ENCODE measurements around the gene PRSS2.
"Not testable (repeated sequence)": the region's sequence is repeated elsewhere in the genome, so short reads cannot be mapped to it uniquely, and the experiment has no call there.

PRSS2 gene

GRCh38 chr7:142749218-142749993, 21.4 kb upstream of the PRSS2 start, which contains the start of gene PRSS1:
PRSS1 (plus strand) TSS chr7:142749472; CDS start chr7:142749485, 13 bp downstream.
- Histone ChIP-seq H3K36me3 (ENCODE audit: insufficient read depth, low read length) (no peaks in the 10 kb centered on the region), H3K9ac (ENCODE audit: low read depth, low read length) (no peak within 1 kb of the TSS), H3K9me3 (ENCODE audit: insufficient read depth, low read depth, low read length) (no peaks in the 10 kb centered on the region), H3K27ac (ENCODE audit: low read depth, low read length) (no peak within 1 kb of the TSS; the same call in 1 of the 2 replicates), H3K4me3 (ENCODE audit: low read length) (no peak within 1 kb of the TSS), H3K27me3 (ENCODE audit: insufficient read depth, low read length) (no peaks in the 10 kb centered on the region), H3K4me1 (ENCODE audit: insufficient read depth, low read length) (no peaks in the 10 kb centered on the region)
- WGBS = 84% methylated on average over 11 of the region's 11 CpGs

- no peak overlapping the region for H3K4me3 ChIP-seq (ENCODE audit: low read length)
- 89% methylated on average over 9 of the region's 9 CpGs for WGBS
- H3K36me3 ChIP-seq (ENCODE audit: insufficient read depth, low read length) = no peaks in the 10 kb centered on the region
- H3K4me1 ChIP-seq (ENCODE audit: insufficient read depth, low read length) = no peaks in the 10 kb centered on the region
- no peak overlapping the region for H3K9ac ChIP-seq (ENCODE audit: low read depth, low read length)
- no peaks in the 10 kb centered on the region for H3K9me3 ChIP-seq (ENCODE audit: insufficient read depth, low read depth, low read length)
- H3K27ac ChIP-seq (ENCODE audit: low read depth, low read length) = no peak overlapping the region
- no peaks in the 10 kb centered on the region for H3K27me3 ChIP-seq (ENCODE audit: insufficient read depth, low read length)
These were observed 20.3 kb upstream of the PRSS2 start for GRCh38 chr7:142750321-142750938.

- not testable (repeated sequence) for H3K9me3 ChIP-seq (ENCODE audit: insufficient read depth, low read depth, low read length); H3K4me1 ChIP-seq (ENCODE audit: insufficient read depth, low read length); H3K4me3 ChIP-seq (ENCODE audit: low read length); H3K27me3 ChIP-seq (ENCODE audit: insufficient read depth, low read length); H3K27ac ChIP-seq (ENCODE audit: low read depth, low read length); H3K9ac ChIP-seq (ENCODE audit: low read depth, low read length); H3K36me3 ChIP-seq (ENCODE audit: insufficient read depth, low read length)
- WGBS = 95% methylated on average over 13 of the region's 14 CpGs
These were observed 19.1 kb upstream of the PRSS2 start for GRCh38 chr7:142751526-142752175.

- WGBS = 81% methylated on average over 3 of the region's 3 CpGs
- H3K27me3 ChIP-seq (ENCODE audit: insufficient read depth, low read length) = no peaks in the 10 kb centered on the region
- H3K27ac ChIP-seq (ENCODE audit: low read depth, low read length) = no peak overlapping the region
- no peaks in the 10 kb centered on the region for H3K4me1 ChIP-seq (ENCODE audit: insufficient read depth, low read length)
- H3K9me3 ChIP-seq (ENCODE audit: insufficient read depth, low read depth, low read length) = no peaks in the 10 kb centered on the region
- H3K36me3 ChIP-seq (ENCODE audit: insufficient read depth, low read length) = no peaks in the 10 kb centered on the region
- no peak overlapping the region for H3K4me3 ChIP-seq (ENCODE audit: low read length)
- H3K9ac ChIP-seq (ENCODE audit: low read depth, low read length) = no peak overlapping the region
These were observed 18.2 kb upstream of the PRSS2 start for GRCh38 chr7:142752376-142753225.

DNA sequence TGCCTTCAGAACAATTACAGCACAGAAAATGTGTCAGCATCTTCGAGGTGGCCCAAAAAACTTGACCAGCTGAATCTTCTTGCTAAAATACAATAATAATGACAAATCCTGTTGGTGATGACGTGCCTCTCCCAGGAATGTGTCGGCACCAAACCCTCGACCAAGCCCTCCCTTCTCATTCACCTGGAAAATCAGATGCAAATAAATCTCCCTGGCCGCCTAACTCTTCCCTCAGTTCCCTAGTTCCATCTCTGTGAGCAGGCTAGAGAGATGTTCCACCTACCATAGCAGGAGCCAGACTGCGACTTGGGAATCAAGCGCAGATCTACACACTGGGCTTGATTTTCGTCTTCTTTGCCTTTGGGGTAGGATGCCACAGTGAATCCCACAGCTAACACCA, 17.4 kb upstream of the PRSS2 start:
- no peaks in the 10 kb centered on the region for H3K27me3 ChIP-seq (ENCODE audit: insufficient read depth, low read length)
- 68% methylated on average over 8 of the region's 8 CpGs for WGBS
- H3K4me1 ChIP-seq (ENCODE audit: insufficient read depth, low read length) = no peaks in the 10 kb centered on the region
- H3K4me3 ChIP-seq (ENCODE audit: low read length) = no peak overlapping the region
- H3K9ac ChIP-seq (ENCODE audit: low read depth, low read length) = no peak overlapping the region
- no peaks in the 10 kb centered on the region for H3K36me3 ChIP-seq (ENCODE audit: insufficient read depth, low read length)
- H3K27ac ChIP-seq (ENCODE audit: low read depth, low read length) = no peak overlapping the region
- H3K9me3 ChIP-seq (ENCODE audit: insufficient read depth, low read depth, low read length) = no peaks in the 10 kb centered on the region

DNA sequence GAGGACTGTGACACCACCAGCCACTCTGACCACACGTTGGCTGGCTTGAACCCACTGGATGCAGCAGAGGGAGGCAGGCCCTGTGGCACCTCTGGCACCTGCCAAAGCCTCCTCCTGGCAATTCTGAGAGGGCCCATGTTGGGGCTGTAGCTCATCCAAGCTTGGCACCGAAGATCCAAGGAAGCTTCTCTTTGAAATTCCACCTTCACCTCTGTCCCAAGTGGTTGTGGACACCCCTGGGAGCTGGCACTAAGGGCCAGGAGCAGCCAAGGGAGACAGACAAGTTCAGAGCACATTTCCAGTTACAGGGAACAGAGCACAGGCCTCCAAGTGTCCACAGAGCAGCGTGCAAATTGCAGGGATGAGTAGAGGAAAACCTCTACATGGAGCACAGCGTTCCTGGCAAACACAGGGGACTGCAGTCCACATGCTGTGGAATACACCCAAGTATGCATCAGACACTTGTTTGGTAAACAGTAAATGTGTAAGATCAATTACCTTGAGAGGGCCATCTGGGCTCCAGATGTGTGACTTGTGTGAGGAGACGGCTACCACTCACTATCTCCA, 16.8 kb upstream of the PRSS2 start:
- not testable (repeated sequence) for H3K4me1 ChIP-seq (ENCODE audit: insufficient read depth, low read length); H3K4me3 ChIP-seq (ENCODE audit: low read length)
- 87% methylated on average over 5 of the region's 5 CpGs for WGBS

GRCh38 chr7:142754681-142755575, 15.8 kb upstream of the PRSS2 start:
- Histone ChIP-seq H3K4me1 (ENCODE audit: insufficient read depth, low read length) (no peaks in the 10 kb centered on the region), H3K27ac (ENCODE audit: low read depth, low read length) (no peak overlapping the region), H3K4me3 (ENCODE audit: low read length) (no peak overlapping the region), H3K27me3 (ENCODE audit: insufficient read depth, low read length) (no peaks in the 10 kb centered on the region), H3K9ac (ENCODE audit: low read depth, low read length) (no peak overlapping the region), H3K36me3 (ENCODE audit: insufficient read depth, low read length) (no peaks in the 10 kb centered on the region), H3K9me3 (ENCODE audit: insufficient read depth, low read depth, low read length) (no peaks in the 10 kb centered on the region)
- 79% methylated on average over 9 of the region's 10 CpGs for WGBS

More for the DNA sequence above, 16.8 kb upstream of the PRSS2 start:
- not testable (repeated sequence) for H3K27me3 ChIP-seq (ENCODE audit: insufficient read depth, low read length); H3K27ac ChIP-seq (ENCODE audit: low read depth, low read length); H3K9ac ChIP-seq (ENCODE audit: low read depth, low read length); H3K36me3 ChIP-seq (ENCODE audit: insufficient read depth, low read length); H3K9me3 ChIP-seq (ENCODE audit: insufficient read depth, low read depth, low read length)

DNA sequence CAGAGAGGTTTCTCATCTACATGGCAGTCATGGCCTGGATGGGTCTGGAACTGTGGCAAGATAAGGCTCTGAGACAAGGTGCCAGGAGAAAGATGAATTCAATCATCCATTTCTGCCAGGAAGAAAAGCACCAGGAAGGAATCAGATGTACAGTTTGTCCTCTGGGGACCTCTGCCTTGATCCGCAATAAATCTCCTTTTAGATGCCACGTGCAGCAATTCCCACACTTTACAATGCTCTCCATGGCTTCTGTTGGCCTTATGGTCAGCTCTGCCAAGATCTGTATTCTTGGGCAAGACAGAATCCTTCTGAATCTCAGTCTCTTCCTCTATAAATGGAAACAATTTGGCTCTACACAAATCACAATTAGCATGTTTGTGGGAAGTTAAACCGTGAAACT, 12.5 kb upstream of the PRSS2 start:
- not testable (repeated sequence) for H3K27me3 ChIP-seq (ENCODE audit: insufficient read depth, low read length); H3K9ac ChIP-seq (ENCODE audit: low read depth, low read length); H3K27ac ChIP-seq (ENCODE audit: low read depth, low read length); H3K9me3 ChIP-seq (ENCODE audit: insufficient read depth, low read depth, low read length); H3K4me1 ChIP-seq (ENCODE audit: insufficient read depth, low read length); H3K36me3 ChIP-seq (ENCODE audit: insufficient read depth, low read length); H3K4me3 ChIP-seq (ENCODE audit: low read length)
- 93% methylated on average over 2 of the region's 3 CpGs for WGBS

DNA sequence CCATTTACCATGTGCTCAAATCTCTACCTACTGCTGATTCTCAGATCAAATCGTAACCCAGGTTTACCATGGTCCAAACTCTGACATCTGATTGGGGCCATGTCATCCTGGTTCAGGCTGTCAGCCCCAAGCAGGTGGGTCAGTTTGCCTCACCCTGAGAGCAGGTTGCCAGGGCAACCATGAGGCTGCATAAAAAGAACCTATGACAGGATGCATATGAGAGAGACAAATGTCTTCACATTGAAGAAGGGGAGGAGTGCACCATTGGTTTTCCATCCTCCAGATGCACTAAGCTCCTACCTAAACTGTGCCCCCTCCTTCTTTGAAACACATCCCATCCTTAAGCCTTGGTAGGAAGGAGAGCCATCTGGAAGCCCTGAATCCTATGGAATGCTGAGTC, 11.3 kb upstream of the PRSS2 start:
- no peak overlapping the region for H3K4me3 ChIP-seq (ENCODE audit: low read length)
- 90% methylated on average over 1 of the region's 1 CpG for whole genome bisulfite sequencing
- H3K27ac ChIP-seq (ENCODE audit: low read depth, low read length) = no peak overlapping the region
- H3K27me3 ChIP-seq (ENCODE audit: insufficient read depth, low read length) = no peaks in the 10 kb centered on the region
- no peaks in the 10 kb centered on the region for H3K36me3 ChIP-seq (ENCODE audit: insufficient read depth, low read length)
- no peak overlapping the region for H3K9ac ChIP-seq (ENCODE audit: low read depth, low read length)
- H3K4me1 ChIP-seq (ENCODE audit: insufficient read depth, low read length) = no peaks in the 10 kb centered on the region
- H3K9me3 ChIP-seq (ENCODE audit: insufficient read depth, low read depth, low read length) = no peaks in the 10 kb centered on the region

DNA sequence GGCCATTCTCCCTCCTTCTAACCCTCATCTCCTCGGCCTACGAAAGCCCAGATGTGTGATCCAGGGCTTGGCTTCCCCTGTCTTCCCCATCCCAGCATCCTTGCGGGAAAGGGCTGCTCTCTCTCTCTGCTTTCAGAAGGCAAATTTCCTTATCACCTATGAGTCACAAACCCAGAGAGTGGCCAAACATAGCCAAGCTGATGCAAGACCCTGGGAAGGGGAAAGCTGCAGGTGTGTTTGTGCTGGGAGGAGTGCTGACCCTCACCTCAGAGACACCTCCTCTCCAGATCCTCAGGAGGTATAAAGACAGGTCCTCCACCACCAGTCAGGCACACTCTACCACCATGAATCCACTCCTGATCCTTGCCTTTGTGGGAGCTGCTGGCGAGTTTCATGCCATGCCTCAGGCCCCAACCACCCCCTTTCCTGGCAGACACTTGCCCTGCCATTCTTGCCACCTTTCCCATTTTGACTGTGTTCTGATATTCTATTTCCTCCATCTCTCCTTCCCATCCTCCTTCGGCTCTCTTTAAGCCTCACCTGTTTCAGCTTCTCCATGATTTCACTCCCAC, 10.6 kb upstream of the PRSS2 start:
- WGBS = 79% methylated on average over 5 of the region's 5 CpGs
- no peaks in the 10 kb centered on the region for H3K27me3 ChIP-seq (ENCODE audit: insufficient read depth, low read length)
- H3K27ac ChIP-seq (ENCODE audit: low read depth, low read length) = no peak overlapping the region

More for the DNA sequence above, 10.6 kb upstream of the PRSS2 start:
- H3K36me3 ChIP-seq (ENCODE audit: insufficient read depth, low read length) = no peaks in the 10 kb centered on the region
- H3K9me3 ChIP-seq (ENCODE audit: insufficient read depth, low read depth, low read length) = no peaks in the 10 kb centered on the region
- no peaks in the 10 kb centered on the region for H3K4me1 ChIP-seq (ENCODE audit: insufficient read depth, low read length)
- H3K9ac ChIP-seq (ENCODE audit: low read depth, low read length) = no peak overlapping the region
- H3K4me3 ChIP-seq (ENCODE audit: low read length) = no peak overlapping the region
